Colonic mucosa (tissue), 4 donors: ENCODE results near the gene TUBA4A. TPM values are rescaled to one million over a fixed set of nuclear protein-coding genes. Genes with fewer than 3 reads are reported as not detected.

Experiments used
- DNase-seq: peaks from one replicate; pipeline ENCODE4 v3.0.0-alpha.2; 2020
- H3K27ac ChIP-seq: fragments of 200-600 bp; one replicate; pipeline ENCODE4 v1.8.0; 2021
- H3K27me3 ChIP-seq: fragments of 200-600 bp; one replicate; pipeline ENCODE4 v1.8.0; 2021
- H3K36me3 ChIP-seq: fragments of 200-600 bp; one replicate; pipeline ENCODE4 v1.8.0; 2021
- H3K4me1 ChIP-seq: fragments of 200-600 bp; one replicate; pipeline ENCODE4 v1.8.0; 2021; ENCODE audit warnings: mild to moderate bottlenecking
- H3K4me3 ChIP-seq: fragments of 200-600 bp; one replicate; pipeline ENCODE4 v1.8.0; 2021
- H3K9ac ChIP-seq, 2 donors: one replicate each; pipeline ENCODE4 v1.7.0; 2013; ENCODE audit warnings: control low read depth in 2 of 2, low read depth in 2 of 2, low read length in 2 of 2
- H3K9me3 ChIP-seq: fragments of 200-600 bp; one replicate; pipeline ENCODE4 v1.8.0; 2021
- intact Hi-C: fragments of 100-400 bp; cut with DNase I; formaldehyde crosslinking; loops from one replicate; pipeline ENCODE4 v1.14.1; 2022
- total RNA-seq, 2 donors: library from RNA; stranded (reverse); fragmentation: NEBNext Ultra II Directional in 1 of 2; extraction: Animal tissue kit (Norgen Biotek cat#: 25700) in 1 of 2; gene quantifications; one replicate each; pipeline ENCODE4 v1.2.1, GENCODE V29; 2021
- TF ChIP-seq, protein P1 (sequence below): fragments of 200-600 bp; IDR thresholded peaks from one replicate; pipeline ENCODE4 v1.8.0; 2022; ENCODE audit warnings: antibody characterized with exemption, mild to moderate bottlenecking
- donor health status: healthy.
- donor health status: DM: no; HTN: no; CAD: no.
- donor health status: DM: no; HTN: no; CAD: no.

TUBA4A gene
- total RNA-seq, 2 donors from 2014 or later: 68.4 to 149 TPM

DNA sequence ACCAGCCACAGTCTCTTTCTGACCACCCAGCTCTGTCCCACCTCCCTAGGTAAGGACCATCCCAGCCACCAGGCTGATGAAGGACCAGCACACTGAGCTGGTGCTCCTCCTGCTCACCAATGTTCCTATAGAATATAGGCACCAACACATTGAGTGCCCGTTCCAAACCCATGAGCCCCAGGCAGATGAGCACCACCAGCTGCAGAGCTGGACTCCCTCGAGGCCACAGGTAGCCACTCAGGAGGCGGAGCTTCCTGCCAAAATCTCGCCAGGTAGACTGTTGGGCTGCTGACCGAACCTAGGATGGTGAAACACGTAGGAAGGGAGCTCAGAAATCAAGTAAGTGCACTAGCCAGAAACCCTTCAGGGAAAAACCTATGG is 37.2 kb downstream of the TUBA4A start:
- H3K27me3 ChIP-seq: no peaks in the 10 kb centered on the region
- no peak overlapping the region for H3K4me3 ChIP-seq
- H3K36me3 ChIP-seq: no peaks in the 10 kb centered on the region
- no peak overlapping the region for H3K9ac ChIP-seq
- no peak for DNase-seq
- intact Hi-C loops: loop anchor here (5.0 kb wide), 1 partner anchor 44 kb away; the partner anchor contains the start of gene SLC23A3
- no peak overlapping the region for H3K27ac ChIP-seq
- TF ChIP-seq, protein P1, sequence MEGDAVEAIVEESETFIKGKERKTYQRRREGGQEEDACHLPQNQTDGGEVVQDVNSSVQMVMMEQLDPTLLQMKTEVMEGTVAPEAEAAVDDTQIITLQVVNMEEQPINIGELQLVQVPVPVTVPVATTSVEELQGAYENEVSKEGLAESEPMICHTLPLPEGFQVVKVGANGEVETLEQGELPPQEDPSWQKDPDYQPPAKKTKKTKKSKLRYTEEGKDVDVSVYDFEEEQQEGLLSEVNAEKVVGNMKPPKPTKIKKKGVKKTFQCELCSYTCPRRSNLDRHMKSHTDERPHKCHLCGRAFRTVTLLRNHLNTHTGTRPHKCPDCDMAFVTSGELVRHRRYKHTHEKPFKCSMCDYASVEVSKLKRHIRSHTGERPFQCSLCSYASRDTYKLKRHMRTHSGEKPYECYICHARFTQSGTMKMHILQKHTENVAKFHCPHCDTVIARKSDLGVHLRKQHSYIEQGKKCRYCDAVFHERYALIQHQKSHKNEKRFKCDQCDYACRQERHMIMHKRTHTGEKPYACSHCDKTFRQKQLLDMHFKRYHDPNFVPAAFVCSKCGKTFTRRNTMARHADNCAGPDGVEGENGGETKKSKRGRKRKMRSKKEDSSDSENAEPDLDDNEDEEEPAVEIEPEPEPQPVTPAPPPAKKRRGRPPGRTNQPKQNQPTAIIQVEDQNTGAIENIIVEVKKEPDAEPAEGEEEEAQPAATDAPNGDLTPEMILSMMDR: no peak
- H3K4me1 ChIP-seq: peaks cover 6% of the 10 kb centered on the region
- H3K9me3 ChIP-seq: no peaks in the 10 kb centered on the region

- Histone ChIP-seq H3K9me3 (no peaks in the 10 kb centered on the region), H3K9ac (no peak overlapping the region), H3K27me3 (no peaks in the 10 kb centered on the region), H3K4me1 (peaks cover 6% of the 10 kb centered on the region), H3K27ac (no peak overlapping the region), H3K4me3 (no peak overlapping the region), H3K36me3 (no peaks in the 10 kb centered on the region)
- intact Hi-C loops: loop anchor here (5.0 kb wide), 1 partner anchor 44 kb away; the partner anchor contains the start of gene SLC23A3
- DNase-seq: no peak
- TF ChIP-seq, protein P1: no peak
Measured at GRCh38 chr2:219215871-219216534, 37.7 kb downstream of the TUBA4A start.

- no peak overlapping the region for H3K9ac ChIP-seq
- intact Hi-C loops: loop anchor here (5.0 kb wide), 1 partner anchor 42 kb away; the partner anchor contains the start of gene SLC23A3
- no peak overlapping the region for H3K4me3 ChIP-seq
- H3K36me3 ChIP-seq: no peaks in the 10 kb centered on the region
- H3K4me1 ChIP-seq: peaks cover 6% of the 10 kb centered on the region
- no peak for DNase-seq
- no peaks in the 10 kb centered on the region for H3K27me3 ChIP-seq
- TF ChIP-seq, protein P1: no peak
- H3K27ac ChIP-seq: no peak overlapping the region
- no peaks in the 10 kb centered on the region for H3K9me3 ChIP-seq
Measured at GRCh38 chr2:219214786-219215185, 38.9 kb downstream of the TUBA4A start.

DNA sequence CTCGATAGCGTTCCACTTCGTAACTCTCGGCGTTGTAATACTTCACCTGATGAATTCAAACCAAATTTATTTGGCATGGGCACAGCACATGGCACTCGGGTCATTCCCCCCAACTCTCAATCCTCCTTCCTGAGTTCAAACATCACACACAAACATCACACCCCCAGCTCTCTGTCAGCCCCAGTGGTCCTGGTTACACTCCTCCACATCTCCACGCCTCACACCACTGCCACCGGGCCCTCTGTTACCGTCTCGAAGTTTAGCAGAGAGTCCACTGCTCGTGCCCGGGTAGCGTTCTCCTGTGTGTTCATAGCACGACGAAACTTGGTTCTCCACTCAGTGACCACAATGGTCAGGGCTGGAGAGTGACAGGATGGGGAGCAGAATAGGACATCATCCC is 39.6 kb downstream of the TUBA4A start:
- H3K27me3 ChIP-seq: no peaks in the 10 kb centered on the region
- no peak overlapping the region for H3K27ac ChIP-seq
- no peaks in the 10 kb centered on the region for H3K9me3 ChIP-seq
- no peak for DNase-seq
- TF ChIP-seq, protein P1: no peak
- H3K9ac ChIP-seq: no peak overlapping the region
- intact Hi-C loops: no loop called here
- no peak overlapping the region for H3K4me3 ChIP-seq
- H3K36me3 ChIP-seq: no peaks in the 10 kb centered on the region
- H3K4me1 ChIP-seq: peaks cover 2% of the 10 kb centered on the region

GRCh38 chr2:219213486-219214071 is 40.1 kb downstream of the TUBA4A start:
- Histone ChIP-seq H3K4me3 (no peak overlapping the region), H3K27ac (no peak overlapping the region), H3K36me3 (no peaks in the 10 kb centered on the region), H3K9me3 (no peaks in the 10 kb centered on the region), H3K27me3 (no peaks in the 10 kb centered on the region), H3K4me1 (no peaks in the 10 kb centered on the region), H3K9ac (no peak overlapping the region)
- TF ChIP-seq, protein P1: no peak
- intact Hi-C loops: no loop called here
- no peak for DNase-seq
